Activated CD4-positive, CD25-positive, alpha-beta regulatory T cell treated with anti-CD3 and anti-CD28 coated beads, Interleukin-2, amount 50 U/mL, for 24 hours (primary cell): ENCODE measurements around the gene MLANA.
A peak's percentile ranks its signal among the peaks of the same experiment; 100 is the strongest.

Source experiments
- ATAC-seq, 2 donors: fragments of 150-1000 bp; cut with Tn5 transposase; one replicate each; pipeline ENCODE4 v1.10.0; 2021; ENCODE audit warnings: mild to moderate bottlenecking in 1 of 2, moderate library complexity in 1 of 2

MLANA gene, protein sequence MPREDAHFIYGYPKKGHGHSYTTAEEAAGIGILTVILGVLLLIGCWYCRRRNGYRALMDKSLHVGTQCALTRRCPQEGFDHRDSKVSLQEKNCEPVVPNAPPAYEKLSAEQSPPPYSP

DNA sequence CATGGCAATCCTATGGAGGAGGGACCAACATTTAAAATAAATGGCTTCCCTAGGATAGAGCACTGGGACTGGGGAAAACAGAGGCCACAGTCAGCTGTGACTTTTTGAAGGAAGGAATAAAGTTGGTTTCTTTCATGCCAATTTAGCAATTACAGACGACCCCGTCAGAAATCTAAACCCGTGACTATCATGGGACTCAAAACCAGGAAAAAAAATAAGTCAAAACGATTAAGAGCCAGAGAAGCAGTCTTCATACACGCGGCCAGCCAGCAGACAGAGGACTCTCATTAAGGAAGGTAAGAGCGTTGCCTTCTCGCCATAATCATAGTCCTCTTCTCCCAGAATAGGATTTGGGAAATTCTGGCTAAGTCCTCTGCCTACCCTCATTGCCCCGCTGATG lies at the start of gene MLANA:
MLANA (plus strand) TSS at position 249 of the 400 bp plus-strand sequence. CDS start 1,586 bp downstream, outside the sequence.
- no peak for ATAC-seq

DNA sequence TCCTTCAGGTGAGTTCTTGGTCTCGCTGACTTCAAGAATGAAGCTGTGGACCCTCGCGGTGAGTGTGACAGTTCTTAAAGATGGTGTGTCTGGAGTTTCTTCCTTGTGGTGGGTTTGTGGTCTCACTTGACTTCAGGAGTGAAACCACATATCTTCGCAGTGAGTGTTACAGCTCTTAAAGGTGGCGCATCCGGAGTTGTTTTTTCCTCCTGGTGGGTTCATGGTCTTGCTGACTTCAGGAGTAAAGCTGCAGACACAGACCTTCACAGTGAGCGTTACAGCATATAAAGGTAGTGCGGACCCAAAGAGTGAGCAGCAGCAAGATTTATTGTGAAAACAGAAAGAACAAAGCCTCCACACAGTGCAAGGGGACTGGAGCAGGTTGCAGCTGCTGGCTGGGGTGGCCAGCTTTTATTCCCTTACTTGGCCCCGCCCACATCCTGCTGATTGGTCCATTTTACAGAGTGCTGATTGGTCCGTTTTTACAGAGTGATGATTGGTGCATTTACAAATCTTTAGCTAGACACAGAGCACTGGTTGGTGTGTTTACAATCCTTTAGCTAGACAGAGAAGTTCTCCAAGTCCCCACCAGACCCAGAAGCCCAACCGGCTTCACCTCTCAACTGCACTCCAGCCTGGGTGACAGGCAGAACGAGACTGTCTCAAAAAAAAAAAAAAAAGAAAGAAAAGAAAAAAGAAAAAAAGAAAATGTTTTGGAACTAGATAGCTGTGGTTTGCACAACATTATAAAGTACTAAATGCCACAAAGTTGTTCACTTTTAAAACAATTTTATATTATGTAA lies 48.7 kb upstream of the MLANA start:
- peak; percentile 46 to 61 for ATAC-seq

DNA sequence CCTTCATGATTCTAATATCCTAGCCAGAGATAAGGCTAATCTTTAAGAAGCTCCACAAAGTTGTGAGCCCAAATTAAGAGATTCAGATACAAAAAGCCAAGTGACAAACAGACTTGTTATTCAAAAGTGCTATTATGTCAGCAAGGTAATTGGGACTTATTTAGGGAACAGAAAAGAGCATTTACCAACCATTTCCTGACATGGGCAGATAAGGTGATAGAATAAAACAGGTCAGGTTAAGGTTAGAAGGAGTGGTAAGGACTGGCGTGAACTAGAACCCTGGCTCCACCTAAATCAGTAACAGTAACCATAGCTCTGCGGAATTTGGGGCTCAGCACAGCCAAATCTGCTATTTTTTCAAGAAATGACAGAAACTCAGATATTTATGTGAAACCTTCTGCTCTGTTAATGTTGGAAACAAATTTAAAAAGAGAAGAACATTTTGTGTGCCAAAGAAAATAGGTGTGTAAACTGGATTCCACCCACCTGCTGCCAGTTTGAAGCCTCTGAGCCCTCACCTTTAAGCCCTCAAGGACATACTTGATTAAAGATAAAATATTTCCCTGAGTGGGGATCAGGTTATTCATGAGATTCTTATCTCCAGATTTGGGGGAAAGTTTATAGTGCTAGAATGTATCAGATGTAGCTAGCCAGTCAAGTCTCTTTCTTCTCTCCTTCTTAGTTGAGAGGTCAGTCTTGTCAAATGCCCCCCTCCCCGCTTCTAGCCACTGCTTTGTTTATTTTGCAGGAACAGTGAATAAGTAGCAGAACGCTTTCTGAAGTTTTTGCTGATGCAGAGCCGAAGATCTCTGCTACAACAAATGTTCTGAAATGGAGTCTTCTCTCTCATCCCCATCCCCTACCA lies 47.5 kb upstream of the MLANA start:
- no peak for ATAC-seq

DNA sequence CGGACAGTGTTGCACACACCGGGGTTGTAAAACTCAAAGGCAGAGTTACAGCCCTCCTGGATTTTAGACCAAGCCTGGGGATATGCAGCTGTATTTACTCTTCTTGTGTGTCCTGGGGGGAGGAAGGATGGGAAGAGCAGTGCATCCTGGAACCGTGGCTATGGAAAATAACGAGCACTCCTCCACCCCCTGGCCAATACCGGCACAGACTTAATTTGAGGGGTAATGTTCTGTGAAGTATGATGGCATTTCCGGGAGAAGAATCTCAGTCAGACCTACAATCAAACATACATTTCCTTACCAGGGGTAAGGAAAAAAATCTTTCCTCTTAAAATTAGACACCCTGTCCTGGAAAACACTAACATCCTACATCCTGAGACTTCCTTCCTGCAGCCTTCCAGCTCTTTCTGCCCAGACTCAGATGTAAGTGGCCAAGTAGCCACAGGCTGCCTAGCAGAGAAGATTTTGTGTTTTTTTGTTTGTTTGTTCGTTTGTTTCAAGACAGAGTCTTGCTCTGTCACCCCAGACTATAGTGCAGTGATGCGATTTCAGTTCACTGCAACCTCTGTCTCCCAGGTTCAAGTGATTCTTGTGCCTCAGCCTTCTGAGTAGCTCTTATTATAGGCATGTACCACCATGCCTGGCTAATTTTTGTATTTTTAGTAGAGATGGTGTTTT lies 46.8 kb upstream of the MLANA start:
- no peak for ATAC-seq

DNA sequence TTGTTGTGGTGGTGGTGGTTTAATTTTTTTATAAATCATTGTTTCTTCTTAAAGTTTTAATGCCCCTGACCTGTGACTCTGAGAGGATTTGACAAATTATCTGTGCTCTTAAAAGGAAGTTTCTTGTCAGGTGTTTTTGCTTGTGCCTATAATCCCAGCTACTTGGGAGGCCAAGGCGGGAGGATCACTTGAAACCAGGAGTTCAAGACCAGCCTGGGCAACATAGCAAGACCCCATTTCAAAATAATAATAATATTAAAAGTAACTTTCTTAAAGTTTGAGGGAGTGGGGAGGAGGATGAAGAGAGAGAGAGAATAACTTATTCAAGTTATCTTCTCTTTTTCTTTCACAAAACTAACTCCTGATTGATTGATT lies 45.5 kb upstream of the MLANA start:
- ATAC-seq: no peak

DNA sequence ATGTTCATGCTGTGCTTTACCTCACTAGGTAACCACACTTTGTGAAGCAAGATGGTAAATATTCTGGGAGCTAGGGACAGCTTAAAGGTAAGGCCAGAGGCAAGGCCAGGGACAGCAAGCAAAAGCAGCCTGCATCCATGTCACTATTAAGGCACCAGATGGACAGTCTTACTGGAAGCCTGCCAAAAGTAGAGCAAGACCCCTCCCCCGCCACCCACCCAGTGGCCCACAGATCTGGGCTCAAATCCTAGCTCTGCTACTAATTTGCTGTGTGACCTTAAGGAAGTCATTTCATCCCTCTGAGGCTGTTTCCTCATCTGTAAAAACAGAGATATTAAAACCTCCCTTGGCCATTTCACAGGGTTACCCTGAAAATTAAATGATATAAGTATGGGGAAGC lies 44.6 kb upstream of the MLANA start:
- ATAC-seq: no peak

DNA sequence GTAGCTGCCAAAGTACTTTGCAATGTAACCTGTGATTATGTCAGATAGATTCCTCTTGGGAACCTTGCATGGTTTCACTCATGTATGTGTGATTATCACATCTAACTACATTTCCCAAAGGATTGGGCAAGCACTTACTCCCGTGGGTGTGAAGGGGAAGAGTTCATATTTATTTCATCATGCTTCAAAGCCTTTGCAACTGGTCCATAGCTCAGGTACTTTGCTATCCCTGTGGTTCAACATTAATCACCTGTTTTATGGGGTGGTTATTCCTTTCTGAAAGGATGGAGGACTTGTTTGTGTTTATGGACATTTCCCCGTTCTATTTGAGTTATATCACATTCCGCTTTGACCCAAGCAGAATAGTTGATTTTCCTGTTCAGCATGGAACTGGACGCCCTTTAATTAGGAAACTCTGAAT lies 44.2 kb upstream of the MLANA start:
- no peak for ATAC-seq

DNA sequence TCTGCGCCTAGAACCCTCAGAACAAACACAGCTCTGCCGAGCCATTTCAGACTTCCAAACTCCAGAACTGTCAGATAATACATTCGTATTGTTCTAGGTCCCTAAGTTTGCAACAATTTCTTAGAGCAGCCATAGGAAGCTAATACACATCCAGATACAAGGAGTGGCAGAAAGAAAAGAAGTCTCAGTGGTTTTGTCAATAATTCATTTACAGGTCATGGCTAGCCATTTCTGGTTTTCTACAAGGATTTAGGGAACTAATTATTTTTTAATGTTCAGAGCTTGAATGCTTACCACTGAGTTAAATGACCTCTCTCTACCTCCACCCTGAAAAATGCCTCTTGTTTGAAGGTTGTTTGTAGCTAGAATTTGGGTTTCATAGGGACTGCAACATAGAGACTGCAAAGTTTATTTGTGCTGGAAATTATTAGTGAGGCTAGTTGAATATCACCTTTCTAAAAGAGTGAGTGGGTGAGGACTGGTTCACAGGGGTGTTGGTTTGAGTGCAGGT lies 42.3 kb upstream of the MLANA start:
- ATAC-seq: no peak

DNA sequence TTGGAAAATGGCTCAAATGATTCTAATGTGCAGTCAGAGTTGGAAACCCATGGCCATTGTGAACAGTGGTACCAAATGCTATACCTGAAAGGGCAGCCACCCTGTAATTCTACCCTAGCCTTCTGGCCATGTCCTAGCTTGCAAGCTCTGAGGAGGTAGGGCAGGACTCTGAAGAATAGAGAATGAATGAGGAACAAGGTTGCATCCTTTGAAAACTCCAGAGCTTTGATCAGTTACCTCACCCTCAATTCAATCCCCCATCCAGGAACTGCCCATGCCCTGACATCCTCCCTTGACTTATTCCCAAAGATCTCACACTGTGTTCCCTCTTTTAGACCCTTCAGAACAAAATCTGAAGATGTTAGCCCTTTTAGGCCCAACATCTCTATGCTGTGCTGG lies 40.0 kb upstream of the MLANA start:
- ATAC-seq: no peak

DNA sequence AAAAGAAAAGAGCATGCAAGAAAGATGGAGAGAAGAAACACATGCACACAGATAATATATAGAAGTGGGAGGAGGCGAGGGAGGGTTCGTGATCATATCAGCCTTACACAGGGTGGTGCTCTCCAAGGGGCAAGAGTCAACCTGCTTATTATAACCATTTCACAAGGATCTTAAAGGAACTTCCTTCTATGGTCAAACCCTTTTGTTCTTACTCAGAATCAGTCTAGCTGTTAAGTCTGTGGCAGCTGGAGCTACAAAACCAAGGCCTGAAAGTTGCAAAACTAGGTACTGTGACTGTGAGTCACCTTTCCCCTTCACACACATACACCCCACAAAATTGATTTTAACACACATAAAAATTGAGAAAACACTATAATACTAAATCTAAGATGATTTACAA lies 39.2 kb upstream of the MLANA start:
- ATAC-seq: peak; percentile 90 to 95

DNA sequence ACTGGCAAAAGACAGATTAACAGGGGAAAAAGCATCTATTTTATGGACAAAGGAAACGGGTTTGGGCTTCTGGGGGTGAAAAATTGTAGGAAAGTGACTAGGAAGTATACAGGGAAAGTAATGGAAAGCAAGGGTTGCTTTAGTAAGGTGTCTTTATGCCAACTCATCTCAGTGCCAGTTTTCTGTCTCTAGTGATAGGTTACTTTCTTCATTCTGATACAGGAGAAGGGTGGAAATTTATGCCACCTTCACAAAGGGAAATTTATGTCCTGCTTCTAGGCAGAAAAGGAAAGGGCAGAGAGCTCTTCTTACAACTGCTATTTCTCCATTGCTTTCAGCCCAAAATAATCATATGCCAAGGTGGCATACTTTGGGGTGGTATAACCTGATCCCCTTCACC lies 37.7 kb upstream of the MLANA start:
- ATAC-seq: no peak

DNA sequence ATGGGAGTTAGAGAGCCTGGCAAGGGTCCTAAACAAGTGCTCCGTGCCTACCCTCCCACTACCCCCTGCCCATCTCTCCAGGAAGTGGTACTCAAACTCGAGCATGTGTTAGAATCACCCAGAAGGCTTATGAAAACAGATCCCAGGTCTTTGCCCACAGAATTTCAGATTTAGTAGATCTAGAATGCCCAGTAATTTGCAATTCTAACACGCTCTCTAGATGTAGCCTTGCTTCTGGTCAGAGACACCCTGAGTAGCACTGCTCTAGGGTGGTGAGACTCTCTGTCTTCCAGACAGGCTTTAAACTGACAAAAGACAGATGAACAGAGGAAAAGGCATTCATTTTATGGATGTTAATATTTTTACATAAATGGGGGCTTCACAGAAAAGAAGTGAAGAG lies 37.1 kb upstream of the MLANA start:
- ATAC-seq: no peak

DNA sequence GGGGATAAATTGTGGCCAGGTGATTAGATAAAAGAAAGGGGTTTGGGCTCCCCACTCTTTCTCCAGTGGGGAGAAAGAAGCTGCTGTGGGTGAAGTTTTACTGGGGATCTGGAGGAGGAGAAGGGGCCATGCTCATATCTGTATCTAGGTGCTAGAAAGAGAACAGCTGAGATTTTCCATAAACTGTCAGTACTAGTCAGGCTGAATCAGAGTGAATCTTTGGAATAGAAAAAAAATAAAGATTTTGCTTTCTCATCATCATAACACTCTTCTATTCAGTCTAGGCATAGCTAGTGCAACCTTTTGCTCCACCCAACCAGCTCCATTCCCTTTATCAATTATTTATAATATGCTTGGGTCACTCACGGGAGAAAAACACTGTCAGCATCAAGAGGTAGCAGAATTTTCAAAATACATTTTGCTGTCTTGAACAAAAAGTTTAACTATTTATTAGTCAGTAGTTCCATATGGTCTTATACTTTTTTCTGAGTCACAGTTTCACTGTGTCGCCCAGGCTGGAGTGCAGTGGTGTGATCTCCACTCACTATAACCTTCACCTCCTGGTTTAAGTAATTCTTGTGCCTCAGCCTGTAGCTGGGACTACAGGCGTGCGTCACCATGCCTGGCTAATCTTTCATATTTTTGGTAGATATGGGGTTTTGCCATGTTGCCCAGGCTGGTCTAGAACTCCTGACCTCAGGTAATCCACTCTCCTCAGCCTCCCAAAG lies 36.5 kb upstream of the MLANA start:
- peak; percentile 36 to 56 for ATAC-seq

DNA sequence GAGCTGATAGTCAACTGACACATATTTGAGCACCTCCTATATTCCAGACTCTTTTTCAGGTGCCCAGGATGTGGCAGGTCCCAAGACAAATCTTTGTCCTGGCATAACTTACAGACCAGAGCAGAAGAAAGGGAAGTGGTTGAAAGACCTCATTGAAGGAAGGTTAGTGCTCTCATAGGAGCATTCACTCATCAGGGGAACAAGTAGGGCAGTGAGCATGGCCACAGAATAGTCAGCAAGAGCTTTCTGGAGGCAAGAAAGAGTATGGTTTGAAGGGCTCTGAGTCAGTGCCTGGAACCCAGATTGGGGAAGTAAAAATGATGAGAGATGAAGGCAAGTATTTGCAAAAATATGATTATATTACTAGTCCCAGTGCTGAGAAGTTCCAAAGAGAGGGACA lies 32.8 kb upstream of the MLANA start:
- no peak for ATAC-seq

DNA sequence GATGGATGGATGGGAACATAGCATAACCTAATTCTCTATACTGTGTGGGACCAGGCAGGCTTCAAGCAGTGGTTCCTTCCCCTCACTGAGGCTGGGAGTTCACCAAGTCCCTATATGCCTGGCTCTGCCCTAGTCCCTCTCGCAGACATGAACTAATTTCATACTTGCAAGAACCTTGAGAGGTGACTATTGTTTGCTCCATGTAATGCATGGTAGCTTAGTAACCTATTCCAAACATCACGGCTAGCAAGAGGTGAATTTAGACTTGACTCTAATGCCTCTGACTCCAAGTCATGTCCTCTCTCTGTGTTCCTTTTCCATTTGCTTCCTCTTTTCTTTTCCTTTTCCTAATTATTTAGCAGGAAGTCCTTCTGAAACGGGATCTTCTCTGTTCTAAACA lies 31.9 kb upstream of the MLANA start:
- no peak for ATAC-seq

DNA sequence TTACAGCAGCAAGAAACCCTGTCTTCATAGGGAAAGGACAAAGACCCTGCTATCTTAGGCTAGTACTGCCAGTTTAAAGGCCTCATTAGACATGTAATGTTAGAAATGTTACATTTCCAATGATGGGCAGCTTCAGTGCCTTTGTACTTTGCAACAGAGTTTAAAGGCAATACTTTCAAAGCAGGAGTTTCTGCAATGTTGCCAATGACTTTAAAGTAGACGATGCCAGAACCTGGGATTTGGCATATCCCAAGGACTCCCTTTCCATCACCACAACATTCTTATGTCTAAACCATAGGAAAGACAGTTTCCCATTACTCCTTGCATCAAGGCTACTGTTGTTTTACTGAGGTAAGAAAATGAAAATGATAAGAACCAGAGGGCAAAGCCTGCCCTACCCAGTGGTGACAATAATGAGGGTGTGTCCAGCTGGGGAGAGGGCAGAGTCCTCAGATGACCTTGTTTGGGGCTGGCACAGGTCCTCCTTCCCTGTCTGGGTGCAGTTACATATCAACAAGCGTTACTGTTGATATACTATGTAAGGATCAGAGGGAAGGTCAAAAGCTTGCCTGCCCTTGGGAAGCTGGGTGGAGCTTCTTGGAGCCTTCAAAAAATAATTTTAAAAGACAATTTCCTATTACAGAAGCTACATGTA lies 27.5 kb upstream of the MLANA start:
- no peak for ATAC-seq

DNA sequence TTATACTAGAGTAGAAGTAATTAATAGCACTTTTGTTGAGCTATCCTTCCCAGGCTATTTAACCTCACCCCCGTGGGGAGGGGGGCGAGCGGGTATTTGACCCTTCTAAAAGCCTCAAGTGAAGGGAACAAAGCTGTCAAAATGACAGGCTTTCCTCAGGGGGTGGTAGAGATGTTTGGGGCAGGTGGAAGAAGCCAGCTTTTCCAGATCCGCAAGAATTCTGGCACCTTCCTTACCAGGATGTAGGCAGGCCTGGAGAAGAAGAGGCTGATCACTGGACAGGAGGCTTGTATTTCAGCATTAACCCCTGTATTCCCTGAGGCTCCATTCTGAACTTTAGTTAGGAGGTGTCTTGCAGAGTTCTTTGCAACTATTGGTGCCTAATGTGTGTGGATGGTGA lies 26.2 kb upstream of the MLANA start:
- no peak for ATAC-seq

DNA sequence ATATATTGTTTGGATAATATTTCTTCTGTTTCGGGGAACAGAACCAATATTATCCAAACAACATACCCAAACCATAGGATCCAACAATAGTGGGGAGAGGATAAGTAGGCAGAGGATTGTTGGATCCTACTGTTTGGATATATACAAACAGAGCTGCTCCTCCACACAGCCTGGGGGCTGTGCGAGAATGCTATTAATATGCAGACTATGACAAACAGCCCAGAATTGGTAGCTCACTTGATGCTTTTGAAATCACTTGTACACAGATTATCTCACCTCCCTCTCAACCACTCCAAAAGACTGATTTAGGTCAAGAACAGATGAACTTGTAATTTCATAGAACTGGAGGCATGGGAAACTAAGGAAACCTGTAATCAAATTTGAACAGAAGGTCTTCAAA lies 24.4 kb upstream of the MLANA start:
- ATAC-seq: no peak

DNA sequence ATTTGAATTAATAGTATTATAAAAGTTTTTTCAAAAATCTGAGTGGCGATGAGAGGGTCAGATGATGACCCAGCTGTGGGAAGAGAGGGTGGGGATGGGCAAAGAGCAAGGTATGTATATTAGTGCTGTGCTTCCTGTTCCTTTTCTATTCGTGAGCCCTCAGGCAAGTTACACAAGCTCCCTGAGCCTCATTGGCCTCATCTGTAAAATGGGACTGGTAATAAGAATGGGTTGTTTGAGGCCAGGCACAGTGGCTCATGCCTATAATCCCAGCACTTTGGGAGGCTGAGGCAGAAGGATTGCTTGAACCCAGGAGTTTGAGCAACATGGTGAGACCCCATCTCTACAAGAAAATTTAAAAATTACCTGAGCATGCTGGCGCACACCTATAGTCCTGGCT lies 24.0 kb upstream of the MLANA start:
- ATAC-seq: no peak

DNA sequence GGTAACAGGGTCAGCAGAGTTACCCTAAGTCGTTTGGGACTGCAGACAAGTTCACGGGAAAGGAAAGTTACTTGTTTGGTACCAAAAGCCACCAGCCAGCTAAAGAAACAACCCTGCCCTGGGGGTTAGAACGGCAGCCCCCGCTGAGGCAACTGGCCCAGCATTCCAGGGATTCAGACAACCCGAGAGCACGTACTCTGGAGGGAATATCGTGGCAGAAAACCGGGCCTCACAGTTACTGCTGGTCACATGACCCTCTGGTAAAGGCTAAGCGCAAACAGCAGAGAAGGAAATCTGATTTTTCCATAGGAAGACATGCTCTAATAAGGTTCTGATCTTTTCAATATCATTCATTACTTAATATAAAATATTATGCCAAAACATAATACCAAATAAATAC lies 22.5 kb upstream of the MLANA start:
- ATAC-seq: no peak

DNA sequence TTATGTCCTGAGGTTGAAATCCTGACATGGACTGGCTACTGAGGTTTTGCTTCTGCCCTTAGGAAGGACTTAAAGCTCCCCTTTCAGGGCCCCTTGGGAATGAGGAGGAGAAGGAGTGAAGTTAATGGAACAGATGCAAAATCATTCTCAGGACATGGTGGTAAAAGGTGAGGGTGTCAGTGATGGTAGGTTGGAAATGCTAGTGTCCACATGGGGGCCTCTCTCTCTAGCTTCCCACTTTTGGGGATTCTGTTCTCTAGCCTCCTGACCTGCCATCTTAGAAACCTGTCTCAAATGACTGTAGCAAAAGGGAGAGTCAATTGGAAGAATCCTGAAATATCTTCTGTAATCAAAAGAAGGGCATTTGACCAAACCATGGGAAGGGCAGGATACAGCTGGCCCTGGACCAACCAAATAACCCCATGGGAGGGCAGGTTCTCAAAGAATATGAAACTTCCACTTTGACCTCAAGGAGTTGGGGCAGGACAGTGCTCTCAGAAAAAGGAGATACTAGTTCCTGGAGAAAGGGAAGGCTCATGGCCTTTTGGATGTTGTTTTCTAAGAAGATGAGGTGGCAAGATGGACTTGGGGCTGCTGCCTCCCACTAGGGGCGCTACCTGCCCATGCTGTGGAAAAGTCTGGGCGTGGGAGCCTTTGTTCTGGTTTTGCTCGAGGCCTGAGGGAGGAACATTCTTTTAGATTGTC lies 21.2 kb upstream of the MLANA start:
- ATAC-seq: no peak
